Activated CD4-positive, alpha-beta T cell treated with anti-CD3 and anti-CD28 coated beads, Interleukin-2, Interleukin-4, amounts not matched to agents 100 ng/mL and 50 ng/mL, durations not matched to agents 16 hours and 8 hours (primary cell): ENCODE results near the gene KRT73.

Source experiments
- DNase-seq: peaks from one replicate; pipeline ENCODE4 v3.0.0-alpha.2; 2020; ENCODE audit warnings: low spot score

The KRT73 gene

GRCh38 chr12:52617403-52617785 is 965 bp downstream of the KRT73 start:
- DNase-seq = no peak

- no peak for DNase-seq
Observed at GRCh38 chr12:52616680-52617402, 1.5 kb downstream of the KRT73 start.

GRCh38 chr12:52615912-52616311 is 2.4 kb downstream of the KRT73 start:
- DNase-seq = no peak

- no peak for DNase-seq
Observed at GRCh38 chr12:52615208-52615868, 3.0 kb downstream of the KRT73 start.

GRCh38 chr12:52614381-52615207 is 3.8 kb downstream of the KRT73 start:
- no peak for DNase-seq

GRCh38 chr12:52613384-52614030 is 4.9 kb downstream of the KRT73 start:
- no peak for DNase-seq

- DNase-seq = no peak
Observed at GRCh38 chr12:52612431-52613383, 5.7 kb downstream of the KRT73 start.

GRCh38 chr12:52611080-52611468 is 7.3 kb downstream of the KRT73 start:
- no peak for DNase-seq

GRCh38 chr12:52608826-52609630 is 9.3 kb downstream of the KRT73 start:
- DNase-seq = no peak

GRCh38 chr12:52608161-52608560 is 10.2 kb downstream of the KRT73 start:
- no peak for DNase-seq

- no peak for DNase-seq
Observed at GRCh38 chr12:52607314-52607713, 11.0 kb downstream of the KRT73 start.

- DNase-seq = no peak
Observed at GRCh38 chr12:52606581-52607218, 11.7 kb downstream of the KRT73 start.

GRCh38 chr12:52606096-52606495 is 12.3 kb downstream of the KRT73 start:
- DNase-seq = no peak

- no peak for DNase-seq
Observed at GRCh38 chr12:52605542-52605941, 12.8 kb downstream of the KRT73 start.

- DNase-seq = no peak
Observed at GRCh38 chr12:52604859-52605258, 13.5 kb downstream of the KRT73 start.

GRCh38 chr12:52603314-52603713 is 15.0 kb downstream of the KRT73 start:
- no peak for DNase-seq

- DNase-seq = no peak
Observed at GRCh38 chr12:52602552-52602951, 15.8 kb downstream of the KRT73 start.

GRCh38 chr12:52601671-52602070 is 16.7 kb downstream of the KRT73 start:
- no peak for DNase-seq

- DNase-seq = no peak
Observed at GRCh38 chr12:52600941-52601481, 17.3 kb downstream of the KRT73 start, which contains the start of gene KRT72. Gene KRT72, minus strand, starts transcription at chr12:52601463. Its CDS starts 11 bp downstream, at chr12:52601452.
